A549 (cell line): ENCODE results near the gene CADM2. TPM values are rescaled to one million over a fixed set of nuclear protein-coding genes. Genes with fewer than 3 reads are reported as not detected.

Experiments
- ATAC-seq, 2 experiments: fragments of 200-7000 bp in 1 of 2; fragments of >200 bp in 1 of 2; cut with Nextera tagmentation in 1 of 2; cut with Tn5 transposase in 1 of 2; 3 replicates each; pipeline versions ENCODE4 v1.8.0 to v1.9.1; 2018 to 2020; ENCODE audit warnings: mild to moderate bottlenecking in 1 of 2, moderate library complexity in 1 of 2
- CTCF ChIA-PET: fragments of 300-600 bp; sonication (Branson Sonifier 250); formaldehyde crosslinking; extraction: SDS; loops from one replicate; lab custom pipeline; 2021; ENCODE audit warnings: antibody characterized with exemption, inconsistent platforms; lab: Yijun Ruan, JAX
- POLR2A ChIA-PET: fragments of 350-600 bp; formaldehyde crosslinking; extraction: SDS; loops from one replicate; lab custom pipeline; 2021; ENCODE audit warnings: antibody characterized with exemption, inconsistent platforms; lab: Yijun Ruan, JAX
- DNase-seq, 2 experiments: peaks; one replicate each; pipeline versions ENCODE4 v3.0.0 to v3.0.0-alpha.2; 2011 to 2016; ENCODE audit warnings: low read depth in 1 of 2, low spot score in 1 of 2
- FAIRE-seq: peaks from 2 replicates; lab custom pipeline; 2011; peaks lifted over from hg19 to GRCh38; lab: Jason Lieb, UNC
- H3K27ac ChIP-seq, 2 experiments: fragments of >200 bp; sonication (Bioruptor Twin); formaldehyde crosslinking; 3 replicates each; pipeline ENCODE4 v1.5.1; 2016 to 2017
- H3K4me1 ChIP-seq: fragments of >200 bp; sonication (Bioruptor Twin); formaldehyde crosslinking; 3 replicates; pipeline ENCODE4 v1.6.1; 2016
- H3K4me2 ChIP-seq: fragments of >200 bp; sonication (Bioruptor Twin); formaldehyde crosslinking; 3 replicates; pipeline ENCODE4 v1.6.1; 2016
- H3K4me3 ChIP-seq: fragments of >200 bp; sonication (Bioruptor Twin); formaldehyde crosslinking; 3 replicates; pipeline ENCODE4 v1.5.1; 2016
- H3K9me3 ChIP-seq: fragments of >200 bp; sonication (Bioruptor Twin); formaldehyde crosslinking; 3 replicates; pipeline ENCODE4 v1.6.1; 2016
- CBX2 ChIP-seq: fragments of 200-600 bp; sonication (generic); IDR thresholded peaks from 2 replicates; pipeline ENCODE4 v1.6.1; 2016; ENCODE audit warnings: low read depth, mild to moderate bottlenecking, borderline replicate concordance
- CBX8 ChIP-seq: fragments of 200-600 bp; sonication (generic); IDR thresholded peaks from 2 replicates; pipeline ENCODE4 v1.6.1; 2016
- CHD4 ChIP-seq: fragments of 200-600 bp; sonication (generic); IDR thresholded peaks from 2 replicates; pipeline ENCODE4 v1.6.1; 2016; ENCODE audit warnings: antibody characterized with exemption, mild to moderate bottlenecking, borderline replicate concordance
- ESRRA ChIP-seq: fragments of 150-350 bp; IDR thresholded peaks from 2 replicates; pipeline ENCODE4 v1.6.1; 2014; ENCODE audit warnings: mild to moderate bottlenecking, low read length, borderline replicate concordance
- FOSL2 ChIP-seq, 2 experiments: fragments of 450-650 bp in 1 of 2; fragments of >200 bp in 1 of 2; sonication (Bioruptor Twin) in 1 of 2; formaldehyde crosslinking; IDR thresholded peaks; 2 replicates each; pipeline versions ENCODE4 v1.5.0 to v1.6.1; 2016 to 2020; ENCODE audit warnings: mild to moderate bottlenecking in 1 of 2, moderate library complexity in 1 of 2
- FOXS1 ChIP-seq: fragments of 250-450 bp; sonication (Bioruptor Pico); IDR thresholded peaks from 2 replicates; pipeline ENCODE4 v1.5.0; 2020; ENCODE audit warnings: mild to moderate bottlenecking, moderate library complexity
- HMGXB4 ChIP-seq: fragments of 250-450 bp; sonication (Bioruptor Pico); IDR thresholded peaks from 2 replicates; pipeline ENCODE4 v1.5.0; 2021; ENCODE audit warnings: mild to moderate bottlenecking, moderate library complexity, borderline replicate concordance
- HOXA7 ChIP-seq: fragments of 250-450 bp; sonication (Bioruptor Pico); IDR thresholded peaks from 2 replicates; pipeline ENCODE4 v1.5.0; 2020; ENCODE audit warnings: mild to moderate bottlenecking, moderate library complexity
- MAFK ChIP-seq: fragments of 450-650 bp; IDR thresholded peaks from 2 replicates; pipeline ENCODE4 v1.6.1; 2014; ENCODE audit not compliant: partially characterized antibody
- RAD21 ChIP-seq, 2 experiments: fragments of >200 bp in 1 of 2; sonication (Bioruptor Twin) in 1 of 2; formaldehyde crosslinking in 1 of 2; IDR thresholded peaks in 1 of 2; conservative IDR thresholded peaks in 1 of 2; 2 replicates in 1 of 2; 3 replicates in 1 of 2; pipeline ENCODE4 v1.6.1; 2012 to 2018; ENCODE audit warnings: inconsistent platforms in 1 of 2
- RFX5 ChIP-seq: fragments of 450-650 bp; IDR thresholded peaks from 2 replicates; pipeline ENCODE4 v1.7.1; 2014; ENCODE audit warnings: antibody characterized with exemption, mild to moderate bottlenecking, moderate library complexity
- RNF2 ChIP-seq: fragments of 200-600 bp; sonication (generic); IDR thresholded peaks from 2 replicates; pipeline ENCODE4 v1.6.1; 2016; ENCODE audit warnings: low read depth, mild to moderate bottlenecking, antibody characterized with exemption, moderate library complexity, borderline replicate concordance
- SMC3 ChIP-seq: fragments of >200 bp; sonication (Bioruptor Twin); formaldehyde crosslinking; IDR thresholded peaks from 3 replicates; pipeline ENCODE4 v1.6.1; 2018; ENCODE audit warnings: inconsistent platforms
- TP53 ChIP-seq: fragments of 250-450 bp; sonication (Bioruptor Pico); IDR thresholded peaks from 2 replicates; pipeline ENCODE4 v1.5.0; 2021; ENCODE audit warnings: mild to moderate bottlenecking, moderate library complexity
- WGBS: methylation state at CpG from one replicate; pipeline ENCODE4 v1.1.6; 2017; ENCODE audit errors: missing lambda C conversion rate; 5-methylcytosine and 5-hydroxymethylcytosine counted together
- polyA plus RNA-seq, 4 experiments: library from polyadenylated mRNA; depleted of rRNA in 3 of 4; stranded (reverse); fragments of >200 nt; fragmentation: RNase III in 1 of 4; extraction: RNeasy Plus Mini Kit Qiagen cat#74134 plus additional on column Dnase treatment in 1 of 4; gene quantifications; 2 replicates in 3 of 4; 3 replicates in 1 of 4; pipeline ENCODE4 v1.2.3, GENCODE V29; 2011 to 2017
- TF ChIP-seq, protein P1 (sequence below): fragments of >200 bp; sonication (Bioruptor Twin); formaldehyde crosslinking; IDR thresholded peaks from 3 replicates; pipeline ENCODE4 v1.5.1; 2016
- TF ChIP-seq, protein P2 (sequence below): fragments of 250-450 bp; sonication (Bioruptor Pico); IDR thresholded peaks from 2 replicates; pipeline ENCODE4 v1.5.0; 2020; ENCODE audit warnings: low read depth, mild to moderate bottlenecking, moderate library complexity

Gene CADM2
- polyA plus RNA-seq, 2 of the 4 experiments (the other 2 are of a cell fraction) = 0.05 to 0.71 TPM

DNA sequence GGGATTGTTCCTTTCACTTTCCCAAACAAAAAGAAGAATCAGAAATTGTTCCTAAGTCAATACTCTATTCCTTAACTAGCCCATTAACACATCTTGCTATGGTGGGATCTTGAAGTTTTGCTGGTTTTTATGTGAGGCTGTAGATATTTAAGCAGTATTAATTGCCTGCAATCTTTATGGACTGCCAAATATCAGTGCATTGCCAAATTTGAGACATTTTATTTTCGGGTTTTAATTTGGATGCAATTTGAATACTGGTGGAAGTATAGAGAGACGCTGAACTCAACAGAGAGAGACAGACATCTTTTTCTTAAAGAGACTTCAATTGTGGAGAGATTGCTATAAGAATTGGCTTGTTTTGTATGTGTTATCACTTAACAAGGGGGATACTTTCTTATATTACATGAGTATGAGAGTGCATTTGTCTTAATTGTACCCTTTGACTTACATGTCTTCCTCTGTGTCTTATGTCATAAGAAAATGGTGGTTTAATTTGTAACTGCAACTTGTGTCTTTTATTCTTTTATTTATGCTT is 10.0 kb downstream of the CADM2 start:
- no peak overlapping the region for H3K27ac ChIP-seq
- TF ChIP-seq HMGXB4 (CRISPR knock-in tag) = no peak
- no peak for TF ChIP-seq TP53 (CRISPR knock-in tag)
- no peak for TF ChIP-seq CBX8
- TF ChIP-seq RFX5 = no peak
- TF ChIP-seq FOSL2 (IDR thresholded peaks at IDR 0.05) = no peak
- no peak for TF ChIP-seq FOSL2 (CRISPR knock-in tag; IDR thresholded peaks at IDR 0.05)
- no peak for TF ChIP-seq FOXS1
- TF ChIP-seq CHD4 = no peak
- no peak for FAIRE-seq
- no peaks in the 10 kb centered on the region for H3K4me1 ChIP-seq
- H3K4me3 ChIP-seq = no peak overlapping the region
- WGBS = 13% methylated on average over 2 of the region's 2 CpGs
- ChIA-PET CTCF (no interaction called here), POLR2A (no interaction called here)
- H3K9me3 ChIP-seq = no peaks in the 10 kb centered on the region
- ATAC-seq = no peak
- no peak for DNase-seq
- H3K4me2 ChIP-seq = no peak overlapping the region

DNA sequence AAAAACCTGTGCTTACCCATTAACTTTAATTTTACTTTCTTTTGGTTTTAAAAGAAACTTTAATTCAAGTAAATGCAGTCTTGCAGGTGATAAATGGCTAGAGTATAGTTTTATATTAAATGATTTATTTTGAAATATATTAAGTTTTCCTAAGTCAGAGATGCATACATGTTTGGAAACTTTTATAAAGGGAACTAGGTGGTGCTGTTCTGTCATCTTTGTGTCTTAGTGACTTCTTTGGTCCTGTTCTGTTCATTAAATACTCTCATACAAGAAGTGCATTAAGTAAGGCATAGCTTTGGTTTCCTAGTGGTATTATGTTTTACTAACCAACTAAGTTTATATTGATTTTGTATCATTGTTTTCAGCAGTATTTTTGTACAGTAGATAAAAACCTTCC is 15.6 kb downstream of the CADM2 start:
- FAIRE-seq (no peak), ATAC-seq (no peak; a peak in 1 of 6 replicates), DNase-seq (peak in 1 of 2 experiments; percentile 28)
- Histone ChIP-seq H3K4me3 (no peak overlapping the region), H3K4me2 (no peak overlapping the region), H3K9me3 (no peaks in the 10 kb centered on the region), H3K27ac (no peak overlapping the region), H3K4me1 (no peaks in the 10 kb centered on the region)
- TF ChIP-seq, protein P1, sequence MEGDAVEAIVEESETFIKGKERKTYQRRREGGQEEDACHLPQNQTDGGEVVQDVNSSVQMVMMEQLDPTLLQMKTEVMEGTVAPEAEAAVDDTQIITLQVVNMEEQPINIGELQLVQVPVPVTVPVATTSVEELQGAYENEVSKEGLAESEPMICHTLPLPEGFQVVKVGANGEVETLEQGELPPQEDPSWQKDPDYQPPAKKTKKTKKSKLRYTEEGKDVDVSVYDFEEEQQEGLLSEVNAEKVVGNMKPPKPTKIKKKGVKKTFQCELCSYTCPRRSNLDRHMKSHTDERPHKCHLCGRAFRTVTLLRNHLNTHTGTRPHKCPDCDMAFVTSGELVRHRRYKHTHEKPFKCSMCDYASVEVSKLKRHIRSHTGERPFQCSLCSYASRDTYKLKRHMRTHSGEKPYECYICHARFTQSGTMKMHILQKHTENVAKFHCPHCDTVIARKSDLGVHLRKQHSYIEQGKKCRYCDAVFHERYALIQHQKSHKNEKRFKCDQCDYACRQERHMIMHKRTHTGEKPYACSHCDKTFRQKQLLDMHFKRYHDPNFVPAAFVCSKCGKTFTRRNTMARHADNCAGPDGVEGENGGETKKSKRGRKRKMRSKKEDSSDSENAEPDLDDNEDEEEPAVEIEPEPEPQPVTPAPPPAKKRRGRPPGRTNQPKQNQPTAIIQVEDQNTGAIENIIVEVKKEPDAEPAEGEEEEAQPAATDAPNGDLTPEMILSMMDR = peak; percentile 20; the same call in 1 of the 3 replicates
- TF ChIP-seq RAD21 (conservative IDR thresholded peaks at IDR 0.05 in 1 of 2, IDR thresholded peaks at IDR 0.05 in 1 of 2) = peak; percentile 23 to 48; a peak in 3 of 5 replicates
- TF ChIP-seq SMC3 = peak; percentile 39; the same call in 1 of the 3 replicates
- TF ChIP-seq RNF2 = no peak
- ChIA-PET CTCF (no interaction called here), POLR2A (no interaction called here)

- no peak for FAIRE-seq
- 5% methylated on average over 1 of the region's 1 CpG for WGBS
- no peak overlapping the region for H3K4me2 ChIP-seq
- ChIA-PET POLR2A (no interaction called here), CTCF (no interaction called here)
- no peak for TF ChIP-seq CBX2
- TF ChIP-seq, protein P2, sequence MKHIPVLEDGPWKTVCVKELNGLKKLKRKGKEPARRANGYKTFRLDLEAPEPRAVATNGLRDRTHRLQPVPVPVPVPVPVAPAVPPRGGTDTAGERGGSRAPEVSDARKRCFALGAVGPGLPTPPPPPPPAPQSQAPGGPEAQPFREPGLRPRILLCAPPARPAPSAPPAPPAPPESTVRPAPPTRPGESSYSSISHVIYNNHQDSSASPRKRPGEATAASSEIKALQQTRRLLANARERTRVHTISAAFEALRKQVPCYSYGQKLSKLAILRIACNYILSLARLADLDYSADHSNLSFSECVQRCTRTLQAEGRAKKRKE (CRISPR knock-in tag) = no peak
- no peak for TF ChIP-seq HOXA7 (CRISPR knock-in tag)
- TF ChIP-seq MAFK = peak; percentile 53
- TF ChIP-seq ESRRA = no peak
- no peak for DNase-seq
- no peak overlapping the region for H3K27ac ChIP-seq
- no peak overlapping the region for H3K4me3 ChIP-seq
- H3K4me1 ChIP-seq = no peaks in the 10 kb centered on the region
- H3K9me3 ChIP-seq = no peaks in the 10 kb centered on the region
- no peak for ATAC-seq
These were observed 18.2 kb downstream of the CADM2 start for GRCh38 chr3:84977021-84977420.
